Measurements from ENCODE around the gene PCID2.

Gene PCID2

DNA sequence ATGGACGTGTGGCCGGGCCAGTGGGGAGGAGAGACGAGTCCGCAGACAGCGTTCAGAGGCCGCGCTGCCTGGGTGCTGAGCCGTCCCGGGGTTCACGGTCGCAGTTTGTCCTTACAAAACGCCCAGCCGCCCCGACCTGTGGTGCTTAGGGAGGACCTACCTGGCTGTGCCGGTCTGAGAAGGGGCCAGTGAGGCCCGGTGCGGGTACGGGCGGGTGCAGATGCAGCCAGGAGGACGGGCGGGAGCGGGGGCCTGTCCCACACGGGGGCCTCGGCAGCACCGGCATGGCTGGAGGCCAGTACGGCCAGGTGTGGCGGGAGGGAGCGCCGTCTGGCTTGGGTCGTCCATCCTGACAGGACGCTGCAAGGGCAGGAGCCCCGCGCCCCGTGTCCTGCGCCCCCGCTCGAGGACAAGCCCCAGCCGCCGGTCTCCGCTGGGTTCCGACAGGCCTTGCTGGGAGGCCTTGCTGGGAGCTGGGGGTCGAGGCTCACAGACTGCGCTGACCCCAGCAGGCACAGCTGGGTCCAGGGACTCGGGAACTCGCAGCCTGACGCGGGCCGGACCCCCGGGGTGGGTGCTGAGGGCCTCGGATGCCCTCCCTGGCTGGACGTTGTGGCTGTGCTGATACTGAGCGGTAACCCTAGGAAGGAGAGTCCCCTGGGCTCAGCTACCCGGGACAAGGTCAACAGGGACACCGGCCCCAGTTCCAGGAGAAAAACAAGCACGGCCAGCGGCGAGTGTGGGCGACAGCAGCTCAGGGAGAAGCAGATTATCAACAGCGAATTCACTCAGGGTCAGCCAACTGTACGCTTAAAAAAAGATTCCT lies 55.3 kb downstream of the PCID2 start:
- no peaks in the 10 kb centered on the region for H3K9me3 ChIP-seq
- H3K27ac ChIP-seq: no peak overlapping the region
- peak overlapping the region; percentile 55 to 57 for H3K4me3 ChIP-seq (ENCODE audit: low read depth in 1 of 2, low read length in 1 of 2)
- TF ChIP-seq, protein P1, sequence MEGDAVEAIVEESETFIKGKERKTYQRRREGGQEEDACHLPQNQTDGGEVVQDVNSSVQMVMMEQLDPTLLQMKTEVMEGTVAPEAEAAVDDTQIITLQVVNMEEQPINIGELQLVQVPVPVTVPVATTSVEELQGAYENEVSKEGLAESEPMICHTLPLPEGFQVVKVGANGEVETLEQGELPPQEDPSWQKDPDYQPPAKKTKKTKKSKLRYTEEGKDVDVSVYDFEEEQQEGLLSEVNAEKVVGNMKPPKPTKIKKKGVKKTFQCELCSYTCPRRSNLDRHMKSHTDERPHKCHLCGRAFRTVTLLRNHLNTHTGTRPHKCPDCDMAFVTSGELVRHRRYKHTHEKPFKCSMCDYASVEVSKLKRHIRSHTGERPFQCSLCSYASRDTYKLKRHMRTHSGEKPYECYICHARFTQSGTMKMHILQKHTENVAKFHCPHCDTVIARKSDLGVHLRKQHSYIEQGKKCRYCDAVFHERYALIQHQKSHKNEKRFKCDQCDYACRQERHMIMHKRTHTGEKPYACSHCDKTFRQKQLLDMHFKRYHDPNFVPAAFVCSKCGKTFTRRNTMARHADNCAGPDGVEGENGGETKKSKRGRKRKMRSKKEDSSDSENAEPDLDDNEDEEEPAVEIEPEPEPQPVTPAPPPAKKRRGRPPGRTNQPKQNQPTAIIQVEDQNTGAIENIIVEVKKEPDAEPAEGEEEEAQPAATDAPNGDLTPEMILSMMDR (IDR thresholded peaks at IDR 0.05): no peak
- H3K36me3 ChIP-seq: no peaks in the 10 kb centered on the region
- peaks cover 16 to 19% of the 10 kb centered on the region in 2 experiments for H3K4me1 ChIP-seq (ENCODE audit: control insufficient read depth in 1 of 2, insufficient read depth in 1 of 2, low read depth in 1 of 2, low read length in 1 of 2)
- H3K27me3 ChIP-seq: peaks cover 53% of the 10 kb centered on the region

DNA sequence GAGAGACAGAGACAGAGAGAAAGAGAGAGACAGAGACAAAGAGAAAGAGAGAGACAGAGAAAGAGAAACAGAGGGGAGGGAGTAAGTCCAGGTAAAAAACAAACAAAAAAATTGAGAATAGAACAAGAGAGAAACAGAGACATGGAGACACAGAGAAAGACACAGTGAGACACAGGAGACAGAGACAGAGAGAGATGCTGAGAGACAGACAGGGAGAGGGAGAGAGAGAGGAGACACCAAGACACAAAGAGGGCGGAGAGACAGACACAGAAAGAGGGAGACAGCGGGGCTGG lies 55.8 kb downstream of the PCID2 start:
- Histone ChIP-seq H3K4me1 (ENCODE audit: control insufficient read depth in 1 of 2, insufficient read depth in 1 of 2, low read depth in 1 of 2, low read length in 1 of 2) (peaks cover 16 to 19% of the 10 kb centered on the region in 2 experiments), H3K27me3 (peaks cover 48% of the 10 kb centered on the region), H3K4me3 (ENCODE audit: low read depth in 1 of 2, low read length in 1 of 2) (peak overlapping the region; percentile 55 to 57), H3K27ac (no peak overlapping the region), H3K36me3 (no peaks in the 10 kb centered on the region), H3K9me3 (no peaks in the 10 kb centered on the region)
- TF ChIP-seq, protein P1 (IDR thresholded peaks at IDR 0.05): no peak

DNA sequence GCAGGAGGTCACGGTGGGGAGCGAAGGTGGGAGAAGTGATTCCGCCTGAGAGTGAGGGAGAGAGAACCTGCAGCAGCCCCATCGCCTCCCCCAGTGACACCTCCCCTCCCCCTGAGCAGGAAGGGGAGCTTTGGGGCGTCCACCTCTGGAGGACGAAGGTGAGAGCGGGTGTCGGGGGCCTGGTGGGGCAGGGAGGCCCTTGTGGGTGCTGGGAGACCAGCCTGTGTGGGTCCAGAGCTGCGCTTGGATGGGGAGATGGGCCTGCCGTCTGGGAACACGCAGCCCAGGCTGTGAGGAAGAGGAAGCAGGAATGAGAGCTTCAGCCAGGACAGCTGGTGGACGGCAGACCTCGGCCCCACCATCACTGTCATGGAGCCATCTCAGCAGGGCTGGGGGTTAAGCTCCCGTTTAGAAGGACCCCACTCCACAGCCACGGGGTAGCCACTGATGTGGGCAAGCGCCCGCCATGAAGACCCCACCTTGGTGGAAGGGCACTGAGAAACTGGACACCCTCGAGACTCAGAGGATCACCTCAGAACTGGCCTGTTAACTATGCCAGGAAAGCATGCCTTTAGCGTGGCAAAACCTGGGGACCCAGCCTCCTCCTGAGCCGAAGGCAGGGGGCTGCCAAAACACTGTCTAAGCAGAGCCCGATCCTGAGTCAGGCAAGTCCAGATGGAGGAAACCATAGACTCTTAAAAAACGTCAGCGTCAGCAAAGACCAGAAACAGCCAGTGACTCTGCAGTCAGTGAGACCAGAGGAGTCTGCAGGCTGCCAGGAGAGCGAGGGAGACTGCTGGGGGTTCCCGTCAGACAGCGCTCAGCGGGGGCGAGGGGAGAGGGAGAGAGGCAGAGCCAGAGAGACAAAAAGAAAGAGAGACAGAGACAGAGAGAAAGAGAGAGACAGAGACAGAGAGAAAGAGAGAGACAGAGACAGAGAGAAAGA lies 56.5 kb downstream of the PCID2 start:
- no peak overlapping the region for H3K4me3 ChIP-seq (ENCODE audit: low read depth in 1 of 2, low read length in 1 of 2)
- H3K27me3 ChIP-seq: peaks cover 45% of the 10 kb centered on the region
- H3K9me3 ChIP-seq: no peaks in the 10 kb centered on the region
- peaks cover 16 to 19% of the 10 kb centered on the region in 2 experiments for H3K4me1 ChIP-seq (ENCODE audit: control insufficient read depth in 1 of 2, insufficient read depth in 1 of 2, low read depth in 1 of 2, low read length in 1 of 2)
- H3K36me3 ChIP-seq: no peaks in the 10 kb centered on the region
- TF ChIP-seq, protein P1 (IDR thresholded peaks at IDR 0.05): no peak
- no peak overlapping the region for H3K27ac ChIP-seq

DNA sequence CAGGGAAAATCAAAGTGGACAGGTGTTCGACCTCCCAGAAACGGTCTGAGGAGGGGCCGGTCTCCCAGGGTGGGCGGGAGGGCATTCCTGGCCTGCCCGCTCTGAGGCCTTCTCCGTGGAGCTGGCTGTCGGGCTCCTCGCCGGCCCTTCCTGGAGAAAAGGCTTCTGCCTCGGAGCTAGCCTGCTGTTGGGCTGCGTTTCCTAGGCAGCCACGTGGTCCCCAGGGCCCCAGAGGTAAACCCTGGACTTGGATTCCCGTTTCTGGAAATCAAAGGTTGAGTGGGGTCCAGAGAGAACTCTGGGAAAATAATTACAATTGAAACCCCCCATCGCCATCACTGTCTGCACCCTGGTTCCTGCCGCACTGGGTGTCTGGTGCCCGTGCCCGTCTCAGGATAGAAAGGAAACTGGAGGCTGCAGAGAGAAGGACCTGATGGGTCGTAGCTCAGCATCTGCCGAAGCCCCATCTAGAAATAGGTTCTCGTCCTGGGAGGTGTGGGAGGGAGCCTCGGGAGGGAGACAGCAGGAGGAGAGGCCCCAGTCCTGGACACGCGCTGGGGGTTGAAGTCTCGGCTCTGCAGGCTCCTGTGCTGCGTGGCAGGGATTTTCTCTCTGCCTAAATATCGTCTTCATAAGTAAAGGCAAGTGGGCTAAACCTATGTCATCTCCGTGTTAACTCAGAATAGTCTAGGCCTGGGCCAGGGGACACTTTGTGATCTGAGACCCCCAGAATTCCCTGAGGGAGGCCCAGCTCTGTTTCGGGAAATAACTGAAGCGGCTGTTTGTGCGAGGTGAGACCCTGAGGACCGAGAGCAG lies 57.7 kb downstream of the PCID2 start:
- TF ChIP-seq, protein P1 (IDR thresholded peaks at IDR 0.05): no peak
- Histone ChIP-seq H3K4me1 (ENCODE audit: control insufficient read depth in 1 of 2, insufficient read depth in 1 of 2, low read depth in 1 of 2, low read length in 1 of 2) (peaks cover 16 to 19% of the 10 kb centered on the region in 2 experiments), H3K4me3 (ENCODE audit: low read depth in 1 of 2, low read length in 1 of 2) (no peak overlapping the region), H3K9me3 (no peaks in the 10 kb centered on the region), H3K36me3 (no peaks in the 10 kb centered on the region), H3K27me3 (peaks cover 45% of the 10 kb centered on the region), H3K27ac (no peak overlapping the region)

Data from neutrophil (primary cell).